Small intestine (tissue), 7 donors: ENCODE results near the gene TCF7. TPM values are rescaled to one million over a fixed set of nuclear protein-coding genes. Genes with fewer than 3 reads are reported as not detected.

ENCODE experiments used
- DNase-seq, 2 donors: peaks; one replicate each; pipeline versions ENCODE4 v3.0.0 to v3.0.0-alpha.2; 2013
- FAIRE-seq: peaks from 2 replicates; lab custom pipeline; 2012; peaks lifted over from hg19 to GRCh38; lab: Jason Lieb, UNC
- H3K27ac ChIP-seq, 3 donors: one replicate each; pipeline ENCODE4 v1.5.1; 2013; ENCODE audit warnings: low read length in 2 of 3, mild to moderate bottlenecking in 2 of 3, control low read depth in 1 of 3, inconsistent platforms in 1 of 3, low read depth in 1 of 3, moderate library complexity in 1 of 3
- H3K27me3 ChIP-seq, 3 donors: one replicate each; pipeline ENCODE4 v1.6.1; 2013; ENCODE audit warnings: low read length in 3 of 3, inconsistent platforms in 1 of 3; ENCODE audit not compliant: control insufficient read depth in 3 of 3, insufficient read depth in 3 of 3
- H3K36me3 ChIP-seq, 3 donors: one replicate each; pipeline ENCODE4 v1.6.1; 2013; ENCODE audit warnings: low read length in 3 of 3, inconsistent platforms in 1 of 3, low read depth in 1 of 3, mild to moderate bottlenecking in 1 of 3, moderate library complexity in 1 of 3; ENCODE audit not compliant: control insufficient read depth in 3 of 3, insufficient read depth in 2 of 3
- H3K4me1 ChIP-seq, 3 donors: one replicate each; pipeline ENCODE4 v1.6.1; 2013; ENCODE audit warnings: low read length in 2 of 3, inconsistent platforms in 1 of 3, low read depth in 1 of 3, mild to moderate bottlenecking in 1 of 3, moderate library complexity in 1 of 3; ENCODE audit not compliant: control insufficient read depth in 3 of 3, insufficient read depth in 2 of 3
- H3K4me3 ChIP-seq, 3 donors: one replicate each; pipeline ENCODE4 v1.5.1; 2013; ENCODE audit warnings: low read length in 3 of 3, control low read depth in 1 of 3, inconsistent platforms in 1 of 3, low read depth in 1 of 3, mild to moderate bottlenecking in 1 of 3, moderate library complexity in 1 of 3
- H3K9me3 ChIP-seq, 2 donors: one replicate each; pipeline ENCODE4 v1.6.1; 2013; ENCODE audit warnings: low read depth in 1 of 2, low read length in 1 of 2; ENCODE audit not compliant: control insufficient read depth in 2 of 2, insufficient read depth in 1 of 2
- WGBS, 3 donors: extraction: QIAGEN DNeasy Blood & Tissue Kit; methylation state at CpG; one replicate each; pipeline ENCODE4 v1.1.7; 2013; 5-methylcytosine and 5-hydroxymethylcytosine counted together
- polyA plus RNA-seq, 4 donors: library from polyadenylated mRNA; stranded (reverse) in 3 of 4; unstranded in 1 of 4; fragments of 200-250 nt in 3 of 4; fragments of 120-200 nt in 1 of 4; gene quantifications; one replicate each; pipeline versions ENCODE4 v1.2.1 to v1.2.3, GENCODE V29; 2013
- donor health status: healthy with polysubstance abuse.
- donor health status: control.
- donor health status: control.
- donor health status: Bipolar disorder and iron deficiency.
- donor health status: healthy.

The TCF7 gene
- polyA plus RNA-seq, 4 donors: 9.7 to 13.3 (median 11.4) TPM

DNA sequence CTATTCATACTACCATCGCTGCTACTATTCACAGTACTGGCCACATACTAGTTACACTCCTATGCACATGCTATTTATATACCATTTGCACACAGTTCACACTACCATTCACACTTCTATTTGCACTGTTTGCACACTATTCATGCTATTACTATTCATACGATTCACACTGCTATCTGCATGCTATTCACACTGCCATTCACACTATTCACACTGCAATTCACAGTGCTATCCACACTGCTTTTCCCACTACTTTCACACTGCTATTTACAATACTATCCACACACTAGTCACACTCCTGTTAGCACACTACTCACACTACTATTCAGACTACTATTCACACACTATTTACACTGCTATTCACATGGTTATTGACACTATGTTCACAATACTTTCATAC lies 39.4 kb upstream of the TCF7 start:
- no peak overlapping the region for H3K4me3 ChIP-seq
- H3K36me3 ChIP-seq: no peaks in the 10 kb centered on the region
- FAIRE-seq (no peak), DNase-seq (no peak)
- peaks cover 0 to 5% (median 2%) of the 10 kb centered on the region in 3 donors for H3K27me3 ChIP-seq
- peaks cover 0 to 6% of the 10 kb centered on the region in 2 donors for H3K9me3 ChIP-seq
- WGBS, 3 donors: 87 to 88% (median 88%) methylated on average over 2 of the region's 2 CpGs
- no peak overlapping the region for H3K27ac ChIP-seq
- peaks cover 0 to 8% (median 0%) of the 10 kb centered on the region in 3 donors for H3K4me1 ChIP-seq

DNA sequence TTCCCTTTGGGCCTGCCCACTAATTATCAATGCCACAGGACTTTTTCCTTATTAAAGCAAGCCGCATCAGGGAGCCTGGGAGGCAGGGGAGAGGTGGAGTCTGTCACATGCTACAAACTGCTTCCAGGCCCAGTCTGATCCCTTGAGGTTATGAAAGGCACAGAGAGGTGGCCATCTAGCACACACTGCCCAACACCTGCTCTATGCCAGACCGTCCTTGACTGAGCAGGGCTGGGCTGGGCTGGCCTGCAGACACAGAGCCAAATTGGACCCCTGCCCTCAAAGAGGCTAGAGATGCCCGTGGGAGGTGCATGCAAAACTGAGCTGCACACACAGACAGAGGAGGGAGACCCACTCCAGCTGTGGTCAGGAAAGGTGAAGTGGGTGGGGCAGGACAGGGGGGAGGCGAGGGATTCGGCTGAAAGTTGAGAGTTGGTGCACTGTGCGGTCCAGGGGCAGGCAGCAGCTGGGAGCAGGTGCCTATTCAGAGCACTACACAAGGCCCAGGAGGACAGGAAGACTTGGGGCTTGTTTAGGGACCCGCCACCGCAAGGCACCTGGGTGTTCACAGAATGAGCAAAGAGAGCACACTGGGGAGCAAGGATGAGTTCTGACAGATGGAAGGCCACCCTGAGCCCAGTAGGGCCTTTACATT lies 36.4 kb upstream of the TCF7 start:
- 69 to 72% (median 71%) methylated on average over 8 of the region's 8 CpGs for WGBS, 3 donors
- FAIRE-seq: no peak

DNA sequence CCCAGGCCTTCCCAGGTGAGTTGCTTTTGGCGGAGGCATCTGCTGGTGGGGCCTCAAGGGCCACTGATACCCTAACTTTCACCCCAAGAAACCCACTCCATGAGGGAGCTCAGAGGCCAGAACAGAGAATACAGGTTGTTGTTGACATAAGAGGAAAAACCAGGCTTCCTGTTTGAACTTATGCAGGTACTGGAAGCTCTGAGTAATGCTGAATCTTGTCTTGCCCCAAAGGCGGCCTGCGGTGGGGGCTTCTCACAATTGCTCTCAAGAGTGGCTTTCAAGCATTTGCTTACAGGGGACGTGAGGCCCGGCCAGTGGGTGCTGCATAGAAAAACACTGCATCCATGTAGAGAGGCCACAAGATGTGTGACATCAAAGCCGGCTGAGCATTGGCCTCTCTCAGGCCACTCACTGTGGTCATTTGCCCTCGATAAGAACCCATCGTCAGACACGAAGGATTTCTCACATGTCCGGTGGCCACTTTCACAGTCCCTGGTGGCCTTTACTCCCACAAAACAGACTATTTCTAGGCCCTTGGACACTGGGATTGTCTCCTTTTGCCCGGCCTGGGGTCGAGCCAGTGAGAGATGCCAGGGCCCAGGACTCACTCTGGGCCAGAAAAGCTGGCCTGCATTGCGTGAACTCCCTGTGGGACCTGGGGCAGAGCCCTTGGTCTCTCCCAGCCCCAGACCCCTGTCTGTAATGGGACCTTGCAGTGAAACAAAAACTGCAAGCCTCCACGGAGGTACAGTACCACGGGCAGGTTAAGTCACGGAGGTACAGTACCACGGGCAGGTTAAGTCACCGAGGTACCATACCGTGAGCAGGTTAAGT lies 34.5 kb upstream of the TCF7 start:
- 79 to 86% (median 82%) methylated on average over 19 of the region's 19 CpGs for WGBS, 3 donors
- H3K36me3 ChIP-seq: no peaks in the 10 kb centered on the region
- DNase-seq (no peak), FAIRE-seq (no peak)
- H3K27ac ChIP-seq: peak overlapping the region in 1 of 3 donors; percentile 52
- no peaks in the 10 kb centered on the region for H3K9me3 ChIP-seq
- no peaks in the 10 kb centered on the region for H3K4me1 ChIP-seq
- H3K4me3 ChIP-seq: no peak overlapping the region
- H3K27me3 ChIP-seq: no peaks in the 10 kb centered on the region

More for the DNA sequence above, 36.4 kb upstream of the TCF7 start:
- Histone ChIP-seq H3K4me1 (no peaks in the 10 kb centered on the region), H3K27ac (no peak overlapping the region), H3K9me3 (no peaks in the 10 kb centered on the region), H3K36me3 (no peaks in the 10 kb centered on the region), H3K4me3 (no peak overlapping the region), H3K27me3 (no peaks in the 10 kb centered on the region)
- DNase-seq: no peak

DNA sequence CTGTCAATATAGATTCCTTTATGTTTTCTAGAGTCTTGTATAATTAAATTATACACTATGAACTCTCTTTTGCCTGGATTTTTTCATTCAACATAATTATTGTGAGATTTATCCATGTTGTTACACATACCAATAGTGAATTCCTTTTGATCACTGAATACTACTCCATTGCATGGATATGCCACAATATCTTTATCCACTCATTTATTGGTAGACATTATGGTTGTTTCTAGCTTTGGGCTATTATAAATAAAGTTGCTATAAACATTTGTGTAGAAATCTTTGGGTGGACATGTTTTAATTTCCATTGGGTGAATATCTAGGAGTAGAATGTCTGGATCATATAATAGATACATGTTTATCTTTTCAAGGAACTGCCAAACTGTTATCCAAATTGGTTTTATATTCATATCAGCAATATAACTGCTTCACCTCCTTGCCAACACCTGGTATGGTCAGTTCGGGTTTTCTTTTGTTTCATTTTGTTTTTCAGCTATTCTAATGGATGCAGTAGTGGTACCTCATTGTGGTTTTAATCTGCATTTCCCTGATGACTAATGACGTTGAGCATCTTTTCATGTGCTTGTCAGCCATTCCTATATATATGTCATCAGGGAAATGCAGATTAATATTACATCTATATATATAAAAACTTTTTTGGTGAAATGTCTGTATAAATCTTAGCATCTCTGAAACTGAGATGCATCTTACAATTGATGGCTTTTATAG lies 32.1 kb upstream of the TCF7 start:
- Histone ChIP-seq H3K4me1 (no peaks in the 10 kb centered on the region), H3K27ac (no peak overlapping the region), H3K4me3 (no peak overlapping the region), H3K9me3 (no peaks in the 10 kb centered on the region), H3K36me3 (no peaks in the 10 kb centered on the region), H3K27me3 (no peaks in the 10 kb centered on the region)
- FAIRE-seq: no peak
- DNase-seq: no peak
- 38 to 54% (median 39%) methylated on average over 2 of the region's 2 CpGs for WGBS, 3 donors

DNA sequence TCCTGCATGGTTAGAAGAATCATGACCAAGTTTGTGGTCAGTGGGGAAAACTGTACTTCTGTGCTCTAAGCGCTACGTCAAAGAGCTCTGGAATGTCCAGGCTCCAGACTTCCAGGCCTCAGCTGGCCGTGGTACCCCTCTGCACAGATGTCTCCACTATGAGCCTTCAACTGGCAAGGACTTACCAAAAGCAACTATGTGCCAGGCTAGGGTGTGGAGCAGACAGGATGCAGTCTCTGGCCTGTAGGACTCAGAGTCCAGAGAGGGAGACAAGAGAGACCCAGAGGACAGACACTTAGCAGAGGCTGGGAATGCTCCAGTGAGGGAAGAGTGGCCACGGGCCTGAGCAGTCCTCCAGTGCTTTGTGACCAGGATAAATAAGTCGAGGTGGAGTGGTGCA lies 31.0 kb upstream of the TCF7 start:
- Histone ChIP-seq H3K36me3 (no peaks in the 10 kb centered on the region), H3K27ac (no peak overlapping the region), H3K27me3 (no peaks in the 10 kb centered on the region), H3K4me1 (no peaks in the 10 kb centered on the region), H3K4me3 (no peak overlapping the region), H3K9me3 (no peaks in the 10 kb centered on the region)
- no peak for FAIRE-seq
- no peak for DNase-seq
- WGBS, 3 donors: 56 to 68% (median 62%) methylated on average over 5 of the region's 5 CpGs

DNA sequence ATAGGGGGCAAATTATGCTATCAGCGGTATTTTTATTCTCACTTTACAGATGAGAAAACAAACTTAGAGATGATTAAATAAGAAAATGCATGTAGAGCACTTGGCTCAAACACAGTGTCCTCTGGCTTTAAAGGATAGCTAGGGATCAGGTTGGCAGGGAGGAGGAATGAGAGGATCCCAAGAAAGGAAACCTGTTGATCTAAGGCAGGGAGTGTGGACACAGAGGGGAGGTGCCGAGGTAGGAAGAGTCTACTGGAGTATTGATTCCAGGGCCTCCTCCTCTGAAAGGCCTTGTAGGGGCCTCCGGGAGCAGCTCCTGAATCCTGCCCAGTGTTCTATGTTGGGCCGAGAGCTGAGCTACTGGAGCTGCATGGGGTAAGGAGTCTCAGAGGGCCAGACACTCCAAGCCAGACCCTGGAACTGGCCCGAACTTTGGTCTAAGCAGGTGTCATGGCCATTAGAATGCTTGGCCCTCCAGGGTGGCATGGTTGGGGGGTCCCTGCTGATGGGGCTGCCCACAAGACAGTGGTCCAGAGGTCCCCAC lies 30.4 kb upstream of the TCF7 start:
- Histone ChIP-seq H3K36me3 (no peaks in the 10 kb centered on the region), H3K9me3 (no peaks in the 10 kb centered on the region), H3K27ac (no peak overlapping the region), H3K27me3 (no peaks in the 10 kb centered on the region), H3K4me1 (no peaks in the 10 kb centered on the region), H3K4me3 (no peak overlapping the region)
- DNase-seq: no peak
- WGBS, 3 donors: 87 to 91% (median 90%) methylated on average over 5 of the region's 5 CpGs
- FAIRE-seq: no peak

DNA sequence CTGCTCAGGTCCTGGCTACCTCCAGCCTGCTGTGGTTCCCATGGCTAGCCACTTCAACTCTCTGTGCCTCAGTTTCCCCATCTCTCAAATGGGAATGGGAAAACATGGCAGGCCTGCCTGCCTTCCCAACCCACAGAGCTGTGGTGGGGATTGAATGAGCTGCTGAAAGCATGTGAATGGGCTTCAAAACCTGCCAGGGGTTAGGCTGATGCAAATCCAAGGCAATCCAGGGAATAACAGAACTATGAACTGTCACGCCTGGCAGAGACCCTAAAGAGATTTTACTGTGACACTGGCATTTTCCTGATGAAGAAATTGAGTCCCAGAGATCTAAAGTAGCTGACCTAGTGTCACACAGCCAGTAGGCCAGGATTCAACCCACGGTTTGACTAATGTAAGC lies 29.9 kb upstream of the TCF7 start:
- no peak for DNase-seq
- no peak for FAIRE-seq
- Histone ChIP-seq H3K9me3 (no peaks in the 10 kb centered on the region), H3K27ac (no peak overlapping the region), H3K27me3 (no peaks in the 10 kb centered on the region), H3K4me3 (no peak overlapping the region), H3K36me3 (no peaks in the 10 kb centered on the region), H3K4me1 (no peaks in the 10 kb centered on the region)
- WGBS, 3 donors: 51 to 73% (median 52%) methylated on average over 2 of the region's 2 CpGs

DNA sequence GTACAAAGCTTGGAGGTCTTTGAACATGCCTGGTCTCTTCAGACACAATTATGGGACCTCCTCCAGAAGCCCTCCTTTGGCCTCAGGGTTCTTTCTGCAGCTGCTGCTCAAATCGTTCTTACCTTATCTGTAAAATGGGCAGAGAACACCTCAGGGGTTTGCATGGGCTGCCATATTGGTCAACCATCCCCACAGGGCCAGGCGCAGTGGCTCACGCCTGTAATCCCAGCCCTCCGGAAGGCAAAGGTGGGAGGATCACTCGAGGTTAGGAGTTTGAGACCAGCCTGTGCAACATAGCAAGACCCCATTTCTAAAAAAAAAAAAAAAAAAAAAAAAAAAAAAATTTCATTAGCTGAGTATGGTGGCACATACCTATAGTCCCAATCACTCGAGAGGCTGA lies 29.1 kb upstream of the TCF7 start:
- Histone ChIP-seq H3K4me1 (peaks cover 0 to 5% (median 4%) of the 10 kb centered on the region in 3 donors), H3K4me3 (no peak overlapping the region), H3K36me3 (no peaks in the 10 kb centered on the region), H3K27me3 (no peaks in the 10 kb centered on the region), H3K9me3 (no peaks in the 10 kb centered on the region), H3K27ac (no peak overlapping the region)
- DNase-seq (no peak), FAIRE-seq (no peak)
- WGBS, 3 donors: 75 to 89% (median 85%) methylated on average over 6 of the region's 6 CpGs
